HCT116 (cell line): ENCODE measurements around the gene LRRN4CL.

Experiments used
- EZH2 ChIP-seq: fragments of 200-600 bp; sonication (generic); IDR thresholded peaks from 2 replicates; pipeline ENCODE4 v1.6.1; 2017; ENCODE audit warnings: antibody characterized with exemption, mixed run types
- EZH2phosphoT487 ChIP-seq: fragments of 200-600 bp; IDR thresholded peaks from 2 replicates; pipeline ENCODE4 v1.6.1; 2018; ENCODE audit warnings: antibody characterized with exemption, borderline replicate concordance
- FOSL1 ChIP-seq: IDR thresholded peaks from 2 replicates; pipeline ENCODE4 v1.6.1; 2012; ENCODE audit warnings: low read depth
- POLR2A ChIP-seq: IDR thresholded peaks from 2 replicates; pipeline ENCODE4 v1.7.0; 2011; ENCODE audit warnings: borderline replicate concordance; ENCODE audit not compliant: insufficient read depth, insufficient read length; ENCODE audit errors: extremely low read depth
- POLR2AphosphoS5 ChIP-seq: IDR thresholded peaks from 2 replicates; pipeline ENCODE4 v1.6.1; 2011; ENCODE audit warnings: mild to moderate bottlenecking, low read depth, low read length, moderate library complexity
- SIN3A ChIP-seq: IDR thresholded peaks from 2 replicates; pipeline ENCODE4 v1.6.1; 2012; ENCODE audit warnings: low read depth
- SRF ChIP-seq: IDR thresholded peaks from 2 replicates; pipeline ENCODE4 v1.6.1; 2012; ENCODE audit warnings: low read depth
- TCF7L2 ChIP-seq: IDR thresholded peaks from 2 replicates; pipeline ENCODE4 v1.7.0; 2011; ENCODE audit warnings: borderline replicate concordance, inconsistent platforms; ENCODE audit not compliant: insufficient read depth, insufficient read length; ENCODE audit errors: extremely low read depth
- YY1 ChIP-seq: IDR thresholded peaks from 2 replicates; pipeline ENCODE4 v1.6.1; 2011; ENCODE audit warnings: low read length, low read depth, moderate library complexity, mild to moderate bottlenecking; ENCODE audit not compliant: insufficient replicate concordance; ENCODE audit errors: extremely low read depth
- ZNF274 ChIP-seq: fragments of 200-500 bp; sonication (Bioruptor generic); IDR thresholded peaks from 2 replicates; pipeline ENCODE4 v1.6.1; 2014; ENCODE audit warnings: mild to moderate bottlenecking, low read depth, low read length, inconsistent platforms
- TF ChIP-seq, protein P1 (sequence below), 3 experiments: fragments of 200-600 bp in 1 of 3; sonication (generic) in 1 of 3; IDR thresholded peaks in 2 of 3; conservative IDR thresholded peaks in 1 of 3; 2 replicates each; pipeline ENCODE4 v1.5.1; 2012 to 2017; ENCODE audit warnings: low read depth in 2 of 3, low read length in 2 of 3, antibody characterized with exemption in 1 of 3, borderline replicate concordance in 1 of 3, control low read depth in 1 of 3, mild to moderate bottlenecking in 1 of 3, mixed read lengths in 1 of 3, mixed run types in 1 of 3, moderate library complexity in 1 of 3; ENCODE audit not compliant: insufficient read depth in 1 of 3
- TF ChIP-seq, protein P2 (sequence below): IDR thresholded peaks from 2 replicates; pipeline ENCODE4 v1.6.1; 2012
- TF ChIP-seq, protein P3 (sequence below): IDR thresholded peaks from 2 replicates; pipeline ENCODE4 v1.6.1; 2012; ENCODE audit warnings: low read depth

DNA sequence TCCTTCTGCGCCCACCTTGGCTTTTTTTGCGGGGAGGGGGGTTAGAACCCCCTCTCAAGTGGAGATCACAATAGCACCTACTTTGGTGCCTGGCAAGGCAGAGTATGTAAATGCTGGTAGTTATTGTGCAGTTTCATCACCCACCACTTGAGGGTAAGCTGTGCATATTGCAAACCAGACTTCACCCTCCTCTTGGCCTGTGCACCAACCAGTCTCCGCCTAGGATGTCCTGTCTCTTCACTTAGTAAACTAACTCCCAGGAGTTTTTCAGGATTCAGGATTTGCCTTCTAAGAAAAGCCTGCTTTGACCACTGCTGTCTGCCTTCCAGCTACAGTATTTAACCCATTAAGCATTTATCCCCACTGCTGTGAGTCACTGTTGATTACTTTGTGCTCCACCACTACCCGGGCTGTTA, 8.5 kb downstream of the LRRN4CL start:
- TF ChIP-seq EZH2phosphoT487 = no peak
- TF ChIP-seq, protein P1, sequence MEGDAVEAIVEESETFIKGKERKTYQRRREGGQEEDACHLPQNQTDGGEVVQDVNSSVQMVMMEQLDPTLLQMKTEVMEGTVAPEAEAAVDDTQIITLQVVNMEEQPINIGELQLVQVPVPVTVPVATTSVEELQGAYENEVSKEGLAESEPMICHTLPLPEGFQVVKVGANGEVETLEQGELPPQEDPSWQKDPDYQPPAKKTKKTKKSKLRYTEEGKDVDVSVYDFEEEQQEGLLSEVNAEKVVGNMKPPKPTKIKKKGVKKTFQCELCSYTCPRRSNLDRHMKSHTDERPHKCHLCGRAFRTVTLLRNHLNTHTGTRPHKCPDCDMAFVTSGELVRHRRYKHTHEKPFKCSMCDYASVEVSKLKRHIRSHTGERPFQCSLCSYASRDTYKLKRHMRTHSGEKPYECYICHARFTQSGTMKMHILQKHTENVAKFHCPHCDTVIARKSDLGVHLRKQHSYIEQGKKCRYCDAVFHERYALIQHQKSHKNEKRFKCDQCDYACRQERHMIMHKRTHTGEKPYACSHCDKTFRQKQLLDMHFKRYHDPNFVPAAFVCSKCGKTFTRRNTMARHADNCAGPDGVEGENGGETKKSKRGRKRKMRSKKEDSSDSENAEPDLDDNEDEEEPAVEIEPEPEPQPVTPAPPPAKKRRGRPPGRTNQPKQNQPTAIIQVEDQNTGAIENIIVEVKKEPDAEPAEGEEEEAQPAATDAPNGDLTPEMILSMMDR (IDR thresholded peaks at IDR 0.05 in 2 of 3, conservative IDR thresholded peaks at IDR 0.05 in 1 of 3; ENCODE audit: borderline replicate concordance in 1 of 3, insufficient read depth in 1 of 3, low read depth in 2 of 3, low read length in 2 of 3) = peak in 2 of 3 experiments; percentile 55 to 66; a peak in 4 of 6 replicates
- TF ChIP-seq, protein P2, sequence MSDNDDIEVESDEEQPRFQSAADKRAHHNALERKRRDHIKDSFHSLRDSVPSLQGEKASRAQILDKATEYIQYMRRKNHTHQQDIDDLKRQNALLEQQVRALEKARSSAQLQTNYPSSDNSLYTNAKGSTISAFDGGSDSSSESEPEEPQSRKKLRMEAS = no peak
- no peak for TF ChIP-seq EZH2
- TF ChIP-seq ZNF274 = no peak
- TF ChIP-seq SRF = no peak
- TF ChIP-seq POLR2AphosphoS5 = 0 out of 2 replicates have a peak, but pooled peaks have one; percentile 40
- no peak for TF ChIP-seq TCF7L2
- TF ChIP-seq FOSL1 = no peak
- TF ChIP-seq SIN3A = no peak
- TF ChIP-seq, protein P3, sequence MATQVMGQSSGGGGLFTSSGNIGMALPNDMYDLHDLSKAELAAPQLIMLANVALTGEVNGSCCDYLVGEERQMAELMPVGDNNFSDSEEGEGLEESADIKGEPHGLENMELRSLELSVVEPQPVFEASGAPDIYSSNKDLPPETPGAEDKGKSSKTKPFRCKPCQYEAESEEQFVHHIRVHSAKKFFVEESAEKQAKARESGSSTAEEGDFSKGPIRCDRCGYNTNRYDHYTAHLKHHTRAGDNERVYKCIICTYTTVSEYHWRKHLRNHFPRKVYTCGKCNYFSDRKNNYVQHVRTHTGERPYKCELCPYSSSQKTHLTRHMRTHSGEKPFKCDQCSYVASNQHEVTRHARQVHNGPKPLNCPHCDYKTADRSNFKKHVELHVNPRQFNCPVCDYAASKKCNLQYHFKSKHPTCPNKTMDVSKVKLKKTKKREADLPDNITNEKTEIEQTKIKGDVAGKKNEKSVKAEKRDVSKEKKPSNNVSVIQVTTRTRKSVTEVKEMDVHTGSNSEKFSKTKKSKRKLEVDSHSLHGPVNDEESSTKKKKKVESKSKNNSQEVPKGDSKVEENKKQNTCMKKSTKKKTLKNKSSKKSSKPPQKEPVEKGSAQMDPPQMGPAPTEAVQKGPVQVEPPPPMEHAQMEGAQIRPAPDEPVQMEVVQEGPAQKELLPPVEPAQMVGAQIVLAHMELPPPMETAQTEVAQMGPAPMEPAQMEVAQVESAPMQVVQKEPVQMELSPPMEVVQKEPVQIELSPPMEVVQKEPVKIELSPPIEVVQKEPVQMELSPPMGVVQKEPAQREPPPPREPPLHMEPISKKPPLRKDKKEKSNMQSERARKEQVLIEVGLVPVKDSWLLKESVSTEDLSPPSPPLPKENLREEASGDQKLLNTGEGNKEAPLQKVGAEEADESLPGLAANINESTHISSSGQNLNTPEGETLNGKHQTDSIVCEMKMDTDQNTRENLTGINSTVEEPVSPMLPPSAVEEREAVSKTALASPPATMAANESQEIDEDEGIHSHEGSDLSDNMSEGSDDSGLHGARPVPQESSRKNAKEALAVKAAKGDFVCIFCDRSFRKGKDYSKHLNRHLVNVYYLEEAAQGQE = no peak
- TF ChIP-seq POLR2A = no peak
- no peak for TF ChIP-seq YY1
